DMS53 treated with DMSO at 0.1 percent for 48 hours (cell line): ENCODE data around the gene BPTF.
"Not testable (repeated sequence)": the region's sequence is repeated elsewhere in the genome, so short reads cannot be mapped to it uniquely, and the experiment has no call there.

Experiments
- DNase-seq: peaks from one replicate; lab custom pipeline; 2025; ENCODE audit not compliant: unreplicated experiment; lab: John Stamatoyannopoulos, UW

Gene BPTF

GRCh38 chr17:67962156-67962555 lies 136.9 kb downstream of the BPTF start:
- not testable (repeated sequence) for DNase-seq

- peak; percentile 66 for DNase-seq
Measured at GRCh38 chr17:67963145-67963572, 137.9 kb downstream of the BPTF start.

- peak; percentile 43 for DNase-seq
Measured at GRCh38 chr17:67970783-67971182, 145.5 kb downstream of the BPTF start.

GRCh38 chr17:67974185-67974584 lies 148.9 kb downstream of the BPTF start:
- DNase-seq, result no peak

GRCh38 chr17:67974598-67975066 lies 149.3 kb downstream of the BPTF start:
- no peak for DNase-seq

- not testable (repeated sequence) for DNase-seq
Measured at GRCh38 chr17:67976306-67976705, 151.0 kb downstream of the BPTF start.

- DNase-seq, result no peak
Measured at GRCh38 chr17:67980456-67980855, 155.2 kb downstream of the BPTF start.

- not testable (repeated sequence) for DNase-seq
Measured at GRCh38 chr17:67980883-67981282, 155.6 kb downstream of the BPTF start.

- DNase-seq, result no peak
Measured at GRCh38 chr17:67982034-67982640, 156.8 kb downstream of the BPTF start.

- no peak for DNase-seq
Measured at GRCh38 chr17:67982686-67983382, 157.5 kb downstream of the BPTF start.

GRCh38 chr17:67983383-67983688 lies 158.0 kb downstream of the BPTF start:
- DNase-seq, result no peak

GRCh38 chr17:67990909-67991308 lies 165.6 kb downstream of the BPTF start:
- no peak for DNase-seq

- DNase-seq, result peak; percentile 27
Measured at GRCh38 chr17:67992548-67993152, 167.3 kb downstream of the BPTF start.

- DNase-seq, result peak; percentile 74
Measured at GRCh38 chr17:67993153-67993997, 168.1 kb downstream of the BPTF start.

- DNase-seq, result peak; percentile 63
Measured at GRCh38 chr17:67993998-67994361, 168.7 kb downstream of the BPTF start.

GRCh38 chr17:67994817-67995569 lies 169.7 kb downstream of the BPTF start:
- DNase-seq, result peak; percentile 40

GRCh38 chr17:67995570-67996263 lies 170.4 kb downstream of the BPTF start:
- DNase-seq, result peak; percentile 19

GRCh38 chr17:67996301-67997171 lies 171.2 kb downstream of the BPTF start, which contains the start of gene C17orf58:
C17orf58 (minus strand) TSS chr17:67996469; CDS start chr17:67996198, 271 bp downstream.
- not testable (repeated sequence) for DNase-seq

- no peak for DNase-seq
Measured at GRCh38 chr17:67998466-67998865, 173.2 kb downstream of the BPTF start.
